K562 (cell line): Measurements from ENCODE around the gene ENTPD5.

Experiments
- CXXC5 ChIP-seq: fragments of 250-450 bp; sonication (Bioruptor Pico); IDR thresholded peaks from 2 replicates; pipeline ENCODE4 v1.8.0; 2022; ENCODE audit warnings: inconsistent platforms, mild to moderate bottlenecking, moderate library complexity
- GABPA ChIP-seq: fragments of 200-800 bp; sonication (Bioruptor generic); conservative IDR thresholded peaks from 2 replicates; pipeline ENCODE4 v1.6.1; 2016; ENCODE audit warnings: low read depth, missing genetic modification characterization, missing compliant biosample characterization
- NCOR1 ChIP-seq: fragments of 450-650 bp; IDR thresholded peaks from 2 replicates; pipeline ENCODE4 v1.6.1; 2016; ENCODE audit warnings: mild to moderate bottlenecking, moderate library complexity
- PBX2 ChIP-seq, 2 experiments: IDR thresholded peaks in 1 of 2; conservative IDR thresholded peaks in 1 of 2; 2 replicates each; pipeline ENCODE4 v1.6.1; 2016; ENCODE audit warnings: low read depth in 2 of 2, mild to moderate bottlenecking in 1 of 2, missing compliant biosample characterization in 1 of 2, missing genetic modification characterization in 1 of 2, moderate library complexity in 1 of 2
- POLR2A ChIP-seq: fragments of 450-650 bp; conservative IDR thresholded peaks from 2 replicates; pipeline ENCODE4 v1.6.1; 2016
- RBM34 ChIP-seq: fragments of 200-400 bp; formaldehyde crosslinking; IDR thresholded peaks from 2 replicates; pipeline ENCODE4 v1.6.1; 2018; ENCODE audit warnings: low read length, borderline replicate concordance; ENCODE audit not compliant: insufficient read depth
- RCOR1 ChIP-seq, 2 experiments: IDR thresholded peaks; 2 replicates each; pipeline ENCODE4 v1.6.1; 2012; ENCODE audit warnings: low read depth in 2 of 2, low read length in 2 of 2, borderline replicate concordance in 1 of 2, improper control_type of control experiment in 1 of 2
- TF ChIP-seq, protein P1 (sequence below): sonication (generic); formaldehyde crosslinking; IDR thresholded peaks from 2 replicates; pipeline ENCODE4 v1.8.0; 2023; ENCODE audit warnings: mild to moderate bottlenecking, missing genetic modification reagents

DNA sequence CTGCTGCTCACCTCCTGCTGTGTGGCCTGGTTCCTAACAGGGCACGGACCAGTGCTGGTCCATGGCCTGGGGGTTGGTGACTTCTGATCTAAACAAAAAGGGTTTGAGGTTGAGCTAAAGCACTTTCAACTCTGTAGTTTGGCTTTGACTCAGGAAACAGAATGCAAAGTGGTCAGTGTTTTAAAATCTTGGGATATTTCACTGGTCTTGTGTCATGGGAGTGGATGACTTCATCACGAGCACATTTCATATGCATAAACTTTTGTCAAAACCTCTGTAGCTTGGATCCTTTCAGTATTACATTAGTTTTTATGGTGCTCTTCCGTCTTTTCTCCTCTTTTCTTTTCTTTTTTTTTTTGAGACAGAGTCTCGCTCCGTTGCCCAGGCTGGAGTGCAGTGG is 94.8 kb downstream of the ENTPD5 start:
- no peak for TF ChIP-seq POLR2A
- no peak for TF ChIP-seq PBX2 (CRISPR knock-in tag; IDR thresholded peaks at IDR 0.05; ENCODE audit: low read depth)
- no peak for TF ChIP-seq PBX2 (tag; conservative IDR thresholded peaks at IDR 0.05; ENCODE audit: low read depth)
- TF ChIP-seq RBM34 = no peak
- TF ChIP-seq NCOR1 = no peak
- no peak for TF ChIP-seq RCOR1 (IDR thresholded peaks at IDR 0.05; ENCODE audit: borderline replicate concordance in 1 of 2, low read depth in 2 of 2, low read length in 2 of 2)
- TF ChIP-seq, protein P1, sequence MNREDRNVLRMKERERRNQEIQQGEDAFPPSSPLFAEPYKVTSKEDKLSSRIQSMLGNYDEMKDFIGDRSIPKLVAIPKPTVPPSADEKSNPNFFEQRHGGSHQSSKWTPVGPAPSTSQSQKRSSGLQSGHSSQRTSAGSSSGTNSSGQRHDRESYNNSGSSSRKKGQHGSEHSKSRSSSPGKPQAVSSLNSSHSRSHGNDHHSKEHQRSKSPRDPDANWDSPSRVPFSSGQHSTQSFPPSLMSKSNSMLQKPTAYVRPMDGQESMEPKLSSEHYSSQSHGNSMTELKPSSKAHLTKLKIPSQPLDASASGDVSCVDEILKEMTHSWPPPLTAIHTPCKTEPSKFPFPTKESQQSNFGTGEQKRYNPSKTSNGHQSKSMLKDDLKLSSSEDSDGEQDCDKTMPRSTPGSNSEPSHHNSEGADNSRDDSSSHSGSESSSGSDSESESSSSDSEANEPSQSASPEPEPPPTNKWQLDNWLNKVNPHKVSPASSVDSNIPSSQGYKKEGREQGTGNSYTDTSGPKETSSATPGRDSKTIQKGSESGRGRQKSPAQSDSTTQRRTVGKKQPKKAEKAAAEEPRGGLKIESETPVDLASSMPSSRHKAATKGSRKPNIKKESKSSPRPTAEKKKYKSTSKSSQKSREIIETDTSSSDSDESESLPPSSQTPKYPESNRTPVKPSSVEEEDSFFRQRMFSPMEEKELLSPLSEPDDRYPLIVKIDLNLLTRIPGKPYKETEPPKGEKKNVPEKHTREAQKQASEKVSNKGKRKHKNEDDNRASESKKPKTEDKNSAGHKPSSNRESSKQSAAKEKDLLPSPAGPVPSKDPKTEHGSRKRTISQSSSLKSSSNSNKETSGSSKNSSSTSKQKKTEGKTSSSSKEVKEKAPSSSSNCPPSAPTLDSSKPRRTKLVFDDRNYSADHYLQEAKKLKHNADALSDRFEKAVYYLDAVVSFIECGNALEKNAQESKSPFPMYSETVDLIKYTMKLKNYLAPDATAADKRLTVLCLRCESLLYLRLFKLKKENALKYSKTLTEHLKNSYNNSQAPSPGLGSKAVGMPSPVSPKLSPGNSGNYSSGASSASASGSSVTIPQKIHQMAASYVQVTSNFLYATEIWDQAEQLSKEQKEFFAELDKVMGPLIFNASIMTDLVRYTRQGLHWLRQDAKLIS (CRISPR knock-in tag) = no peak
- no peak for TF ChIP-seq CXXC5 (CRISPR knock-in tag)
- TF ChIP-seq GABPA (tag) = no peak
